Activated gamma-delta T cell treated with anti-CD3 and anti-CD28 coated beads, Interleukin-2, amount 50 U/mL, for 16 hours (primary cell): Measurements from ENCODE around the gene OPN5.
"Not testable (repeated sequence)": the region's sequence is repeated elsewhere in the genome, so short reads cannot be mapped to it uniquely, and the experiment has no call there.

ENCODE experiments used
- DNase-seq: peaks from one replicate; pipeline ENCODE4 v3.0.0-alpha.2; 2020; ENCODE audit warnings: low read depth

Gene OPN5, protein sequence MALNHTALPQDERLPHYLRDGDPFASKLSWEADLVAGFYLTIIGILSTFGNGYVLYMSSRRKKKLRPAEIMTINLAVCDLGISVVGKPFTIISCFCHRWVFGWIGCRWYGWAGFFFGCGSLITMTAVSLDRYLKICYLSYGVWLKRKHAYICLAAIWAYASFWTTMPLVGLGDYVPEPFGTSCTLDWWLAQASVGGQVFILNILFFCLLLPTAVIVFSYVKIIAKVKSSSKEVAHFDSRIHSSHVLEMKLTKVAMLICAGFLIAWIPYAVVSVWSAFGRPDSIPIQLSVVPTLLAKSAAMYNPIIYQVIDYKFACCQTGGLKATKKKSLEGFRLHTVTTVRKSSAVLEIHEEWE

DNA sequence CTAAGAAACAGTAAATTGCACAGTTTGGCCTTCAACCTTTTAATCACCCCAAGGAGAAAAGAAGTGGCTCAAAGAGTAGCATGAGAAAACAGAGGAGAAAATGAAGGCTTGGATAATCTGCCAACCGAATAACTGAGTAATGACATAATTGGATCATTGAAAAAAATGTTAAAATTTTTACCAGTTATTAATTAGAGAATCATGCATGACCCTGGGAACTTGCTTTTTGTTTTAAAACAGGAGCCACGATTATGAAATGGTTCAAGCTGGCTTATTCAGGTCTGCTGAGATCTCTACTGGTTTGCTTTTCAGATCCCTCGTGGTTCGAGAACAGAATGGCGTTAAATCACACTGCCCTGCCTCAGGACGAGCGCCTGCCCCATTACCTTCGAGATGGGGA, at the start of gene OPN5:
Gene OPN5 (plus strand): TSS at position 301 of the 400 bp plus-strand sequence. CDS start 35 bp downstream, at position 336.
- DNase-seq: no peak

DNA sequence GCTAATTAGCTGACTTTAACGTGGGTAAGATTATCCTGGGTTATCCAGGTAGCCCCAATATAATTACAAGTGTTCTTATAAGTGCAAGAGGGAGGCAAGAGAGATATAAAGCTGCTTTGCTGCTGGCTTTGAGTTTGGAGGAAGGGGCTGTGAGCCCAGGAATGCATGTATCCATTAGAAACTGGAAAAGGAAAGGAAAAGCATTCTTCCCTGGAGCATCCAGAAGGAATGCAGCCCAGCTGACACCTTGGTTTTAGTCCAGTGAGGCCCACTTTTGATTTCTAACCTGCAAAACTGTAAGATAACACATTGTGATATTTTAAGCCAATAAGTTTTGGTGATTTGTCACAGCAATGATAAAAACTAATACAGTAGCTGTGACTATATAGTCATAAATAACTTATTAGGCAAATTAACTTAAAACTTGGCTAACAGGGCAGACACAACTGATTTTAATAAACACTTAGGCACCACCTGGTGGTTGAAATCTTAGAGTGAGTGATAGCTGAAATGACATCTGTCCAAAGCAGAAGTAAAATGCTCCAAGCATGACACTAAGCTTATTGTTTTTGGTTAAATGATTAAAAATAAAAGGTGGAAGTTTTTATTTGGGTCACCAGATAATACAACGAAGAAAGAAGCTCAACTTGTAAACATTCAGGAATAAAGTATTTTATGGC, 47.8 kb upstream of the OPN5 start:
- DNase-seq: no peak

DNA sequence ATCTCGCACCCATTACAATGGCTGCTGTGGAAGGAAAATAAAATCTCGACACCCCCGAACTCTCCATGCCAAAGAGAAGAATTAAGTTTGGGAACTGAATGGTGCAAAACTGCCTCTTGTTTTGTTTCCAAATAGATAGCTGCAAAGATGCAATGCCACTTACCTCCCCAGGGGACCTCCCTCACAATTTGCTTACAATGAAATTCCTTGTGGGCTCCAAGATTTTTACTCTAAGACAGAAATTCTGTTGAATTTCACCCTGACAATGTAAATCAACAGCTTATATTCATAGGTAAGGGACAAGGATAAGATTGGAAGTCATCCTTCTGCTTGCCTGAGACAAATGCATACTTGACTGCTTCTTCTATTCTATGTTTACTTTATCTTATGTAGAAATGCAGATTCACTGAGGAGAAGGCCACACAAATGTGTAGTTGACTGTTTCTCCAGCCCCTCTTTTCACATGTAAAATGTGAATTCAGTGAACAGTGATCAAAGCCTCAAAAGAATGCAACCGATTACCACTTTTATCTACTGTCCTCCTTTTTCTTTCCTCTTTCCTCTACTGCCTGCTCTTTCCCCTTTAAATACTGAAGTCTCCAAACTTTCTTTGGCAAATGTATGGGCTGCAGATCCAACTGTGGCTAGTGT, 46.9 kb upstream of the OPN5 start:
- no peak for DNase-seq

DNA sequence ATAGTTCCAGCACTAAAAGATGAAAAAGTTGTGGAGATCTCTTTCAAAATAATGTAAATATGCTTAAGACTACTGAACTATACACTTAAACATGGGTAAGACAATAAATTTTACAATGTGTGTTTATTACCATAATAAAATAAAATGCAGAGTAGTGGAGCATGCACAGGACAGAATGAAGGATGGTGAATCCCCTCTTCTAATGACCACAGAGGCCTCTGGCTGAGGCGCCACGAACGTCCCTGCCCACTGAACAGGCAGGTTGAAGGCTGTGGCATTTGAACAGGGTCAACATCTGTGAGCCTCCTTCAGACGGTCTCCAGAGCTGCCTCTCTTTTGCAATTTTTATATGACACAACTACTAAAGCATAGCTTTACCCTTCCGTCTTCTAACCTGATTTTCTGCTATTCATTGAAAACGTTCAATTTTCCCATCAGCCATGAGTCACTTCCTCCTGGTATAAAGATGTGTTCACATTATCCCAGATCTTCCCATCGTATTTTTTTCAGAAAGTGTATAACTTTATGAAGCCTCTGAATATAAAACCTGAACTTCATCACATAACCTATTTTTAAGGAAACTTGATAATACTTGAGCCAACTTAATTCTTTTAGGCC, 45.6 kb upstream of the OPN5 start:
- no peak for DNase-seq

DNA sequence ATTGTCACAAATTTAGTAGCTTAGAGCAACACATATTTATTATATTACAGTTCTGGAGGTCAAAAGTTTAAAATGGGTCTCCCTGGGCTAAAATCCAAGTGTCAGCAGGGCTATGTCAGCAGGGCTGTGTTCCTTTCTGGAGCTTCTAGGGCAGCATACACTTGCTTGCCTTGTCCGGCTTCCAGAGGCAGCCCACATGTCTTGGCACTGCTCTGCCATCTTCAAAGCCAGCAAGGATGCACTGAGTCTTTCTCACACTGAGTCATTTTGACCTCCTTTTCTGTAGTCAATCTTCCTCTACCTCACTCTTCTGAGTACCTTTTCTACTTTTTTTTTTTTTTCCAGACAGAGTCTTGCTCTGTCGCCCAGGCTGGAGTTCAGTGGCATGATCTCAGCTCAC, 44.4 kb upstream of the OPN5 start:
- no peak for DNase-seq

DNA sequence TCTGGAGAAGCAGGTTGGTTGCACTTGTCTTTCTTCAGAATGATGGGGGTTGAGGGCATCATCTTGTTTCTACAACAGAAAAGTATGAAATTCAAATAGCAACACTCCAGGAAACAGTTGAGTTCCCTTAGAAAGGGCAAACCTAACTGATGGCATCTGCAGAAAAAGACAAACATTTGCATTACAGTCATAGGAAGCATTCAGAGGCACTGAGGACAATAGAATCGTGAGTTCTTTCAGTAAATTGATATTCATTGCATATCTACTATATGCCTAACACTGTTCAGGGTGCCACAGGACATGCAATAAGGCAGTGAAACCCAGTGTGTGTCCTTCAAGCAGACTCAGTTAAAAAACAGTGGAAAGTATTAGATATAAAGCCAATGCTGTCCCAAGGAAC, 41.1 kb upstream of the OPN5 start:
- DNase-seq: no peak

DNA sequence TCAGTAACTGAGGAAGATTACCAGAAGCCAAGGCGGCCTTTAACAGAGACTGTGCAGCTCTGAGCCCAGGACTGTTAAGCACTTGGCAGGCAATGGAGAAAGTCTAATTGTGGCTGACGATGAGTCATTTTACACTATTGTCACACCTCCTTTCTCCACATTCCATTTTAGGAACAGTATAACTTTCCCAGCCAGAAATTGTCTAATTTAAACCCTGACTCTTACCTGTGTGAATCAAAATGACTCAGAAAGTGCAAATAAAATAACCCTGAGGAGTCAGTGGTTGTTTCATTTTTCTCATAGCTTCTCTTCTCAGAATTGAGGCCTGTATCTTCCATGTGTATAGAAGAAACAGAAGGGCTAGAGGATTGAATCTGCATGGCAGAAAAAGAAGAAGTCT, 40.0 kb upstream of the OPN5 start:
- DNase-seq: no peak

DNA sequence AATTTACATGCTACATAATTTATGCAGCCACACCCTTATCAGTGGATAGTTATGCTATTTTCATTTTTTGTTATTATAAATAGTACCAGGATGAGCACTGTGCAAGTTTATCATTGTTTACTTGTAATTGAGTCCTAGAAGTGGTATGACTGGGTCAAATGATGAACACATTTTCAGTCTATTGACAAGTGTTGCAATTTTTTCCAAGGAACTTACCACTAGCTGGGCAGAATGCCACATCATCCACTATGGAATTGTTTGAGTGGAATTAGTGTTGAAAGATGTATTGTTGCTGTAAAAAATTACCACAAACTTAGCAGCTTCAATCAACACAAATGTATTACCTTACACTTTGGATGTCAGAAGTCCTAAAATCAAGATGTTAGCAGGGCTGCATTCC, 38.1 kb upstream of the OPN5 start:
- no peak for DNase-seq

DNA sequence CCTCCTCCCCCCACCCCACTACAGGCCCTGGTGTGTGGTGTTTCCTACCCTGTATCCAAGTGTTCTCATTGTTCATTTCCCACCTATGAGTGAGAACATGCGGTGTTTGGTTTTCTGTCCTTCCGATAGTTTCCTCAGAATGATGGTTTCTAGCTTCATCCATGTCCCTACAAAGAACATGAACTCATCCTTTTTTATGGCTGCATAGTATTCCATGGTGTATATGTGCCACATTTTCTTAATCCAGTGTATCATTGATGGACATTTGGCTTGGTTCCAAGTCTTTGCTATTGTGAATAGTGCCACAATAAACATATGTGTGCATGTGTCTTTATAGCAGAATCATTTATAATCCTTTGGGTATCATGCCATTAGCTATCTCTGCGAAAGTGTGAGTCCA, 36.6 kb upstream of the OPN5 start:
- DNase-seq: not testable (repeated sequence)

DNA sequence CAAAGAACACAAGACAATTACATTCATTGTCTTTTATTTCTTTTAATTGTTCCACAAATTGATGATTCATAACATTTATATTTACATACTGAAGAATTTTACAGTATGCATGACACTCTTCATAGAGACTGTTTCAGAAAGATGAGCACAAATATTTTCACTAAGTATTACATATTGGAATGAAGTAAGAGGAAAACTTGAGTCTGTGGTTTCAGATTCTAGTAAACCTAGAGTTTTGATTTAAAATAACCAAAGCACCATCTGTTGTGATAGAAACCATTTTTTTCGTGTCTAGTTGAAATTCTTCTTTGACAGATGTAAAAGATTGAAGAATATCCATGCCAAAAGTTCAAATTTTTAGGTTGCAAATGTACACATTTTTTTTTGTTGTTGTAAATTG, 32.1 kb upstream of the OPN5 start:
- DNase-seq: no peak

DNA sequence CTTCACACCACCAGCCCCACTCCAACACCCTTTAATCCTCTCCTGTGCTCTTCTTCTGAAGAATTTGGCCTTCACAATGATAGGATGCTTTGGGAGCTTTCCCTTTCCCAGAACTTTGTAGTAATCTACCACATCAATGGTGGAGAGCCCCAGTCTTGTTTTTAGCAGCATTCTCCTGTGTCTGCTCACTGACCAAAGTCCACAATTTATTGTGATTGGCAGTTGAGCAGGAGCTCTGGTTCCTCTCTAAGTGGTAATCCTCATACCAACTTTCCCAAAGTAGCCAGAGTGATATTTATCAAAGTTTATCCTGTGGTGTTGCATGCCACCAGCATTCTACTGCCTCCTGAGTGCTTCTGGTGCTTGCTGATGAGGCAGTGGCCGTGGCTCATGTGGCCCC, 29.0 kb upstream of the OPN5 start:
- DNase-seq: no peak

DNA sequence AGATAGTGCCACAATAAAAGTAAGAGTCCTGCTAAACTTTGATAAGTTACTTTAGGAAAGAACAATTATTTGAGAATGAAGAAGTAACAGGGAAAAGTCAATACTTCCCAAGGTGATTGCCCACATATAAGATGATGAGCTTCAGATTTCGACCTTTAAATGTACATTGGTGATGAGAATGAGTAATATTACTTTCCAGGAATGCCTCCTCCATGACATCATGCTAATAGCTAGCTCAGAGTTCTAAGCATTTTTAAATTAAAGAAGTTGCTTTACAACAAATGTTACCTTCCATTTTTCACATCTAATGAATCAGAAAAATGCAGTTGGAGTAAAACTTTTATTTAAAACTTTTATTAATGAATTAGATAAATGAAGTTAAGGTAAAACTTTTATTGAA, 22.5 kb upstream of the OPN5 start:
- no peak for DNase-seq

DNA sequence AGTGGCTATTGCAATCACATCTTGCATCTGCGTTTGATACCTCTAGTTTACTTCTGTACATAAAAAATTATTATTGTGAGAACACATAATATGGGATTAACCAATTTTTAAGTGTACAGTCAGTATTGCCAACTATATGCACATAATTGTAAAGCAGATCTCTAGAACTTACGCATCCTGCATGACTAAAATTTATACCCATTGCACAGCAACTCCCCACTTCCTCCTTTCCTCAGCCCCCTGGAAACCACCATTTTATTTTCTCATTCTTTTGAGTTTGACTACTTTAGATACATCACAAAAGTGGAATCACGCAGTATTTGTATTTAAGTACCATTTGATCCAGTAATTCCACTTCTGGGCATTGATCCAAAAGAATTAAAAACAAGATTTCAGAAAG, 19.3 kb upstream of the OPN5 start:
- DNase-seq: no peak

DNA sequence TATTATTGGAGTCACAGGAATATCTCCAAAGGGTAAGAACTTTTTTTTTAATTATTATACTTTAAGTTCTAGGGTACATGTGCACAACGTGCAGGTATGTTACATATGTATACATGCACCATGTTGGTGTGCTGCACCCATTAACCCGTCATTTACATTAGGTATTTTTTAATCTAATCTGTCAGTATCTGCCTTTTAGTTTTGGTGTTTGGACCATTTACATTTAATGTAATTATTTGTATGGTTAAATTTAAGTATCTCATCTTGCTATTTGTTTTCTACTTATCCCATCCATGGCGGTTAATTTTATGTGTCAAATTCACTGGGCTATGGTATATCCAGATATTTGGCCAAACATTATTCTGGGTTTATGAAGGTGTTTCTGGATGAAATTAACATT, 15.4 kb upstream of the OPN5 start:
- DNase-seq: no peak

DNA sequence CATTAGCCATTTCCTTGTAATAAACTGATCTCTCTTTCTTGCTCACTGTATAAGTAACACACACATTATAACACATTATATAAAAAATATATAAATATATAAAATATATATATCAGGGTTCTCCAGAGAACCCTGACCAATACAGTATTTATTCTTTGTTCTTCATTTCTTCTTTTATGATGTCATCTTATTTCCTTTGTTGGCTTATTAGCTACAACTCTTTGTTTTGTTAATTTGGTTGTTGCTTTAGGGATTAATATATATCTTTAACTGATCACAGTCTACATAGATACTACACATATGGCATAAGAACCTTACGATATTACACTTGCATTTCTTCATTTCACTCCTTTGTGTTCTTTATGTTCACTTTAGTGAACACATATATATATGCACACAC, 14.7 kb upstream of the OPN5 start:
- no peak for DNase-seq

DNA sequence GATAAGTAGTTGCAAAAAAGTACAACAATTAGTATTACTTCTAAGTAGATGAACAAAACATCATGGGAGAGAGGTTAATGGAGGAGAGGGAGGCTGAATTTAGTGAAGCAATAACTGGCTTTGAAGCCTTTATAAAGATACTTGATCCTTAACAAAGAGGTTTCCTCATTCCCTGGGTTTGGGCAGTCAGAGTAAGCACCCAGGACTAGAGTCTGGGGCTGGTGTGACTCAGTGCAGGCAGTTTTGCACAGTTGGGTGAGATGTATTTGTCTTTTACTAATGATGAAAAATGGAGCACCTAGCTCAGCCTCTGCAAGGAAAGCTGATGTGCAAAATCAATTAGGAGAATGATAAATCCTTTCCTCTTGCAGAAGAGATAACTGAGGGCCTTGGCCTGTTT, 11.8 kb upstream of the OPN5 start:
- DNase-seq: no peak

DNA sequence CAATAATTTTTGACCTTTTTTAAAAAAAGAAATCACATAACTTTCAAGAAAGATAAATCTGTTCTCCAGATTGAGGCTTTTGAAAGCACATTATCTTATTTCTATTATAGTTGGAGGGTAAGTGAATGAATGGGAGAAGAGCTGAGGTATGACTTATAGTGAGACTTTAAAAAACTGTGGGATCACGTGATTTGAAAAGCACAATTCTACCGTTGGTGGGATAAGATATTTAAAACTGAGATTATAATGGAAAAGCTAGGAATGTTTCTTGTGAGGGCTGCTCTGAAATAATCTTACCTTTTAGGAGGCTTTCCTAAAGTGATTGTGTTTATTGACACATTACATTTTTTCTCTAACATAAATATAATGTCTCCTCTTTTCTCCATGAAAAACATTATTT, 9.5 kb upstream of the OPN5 start:
- no peak for DNase-seq

DNA sequence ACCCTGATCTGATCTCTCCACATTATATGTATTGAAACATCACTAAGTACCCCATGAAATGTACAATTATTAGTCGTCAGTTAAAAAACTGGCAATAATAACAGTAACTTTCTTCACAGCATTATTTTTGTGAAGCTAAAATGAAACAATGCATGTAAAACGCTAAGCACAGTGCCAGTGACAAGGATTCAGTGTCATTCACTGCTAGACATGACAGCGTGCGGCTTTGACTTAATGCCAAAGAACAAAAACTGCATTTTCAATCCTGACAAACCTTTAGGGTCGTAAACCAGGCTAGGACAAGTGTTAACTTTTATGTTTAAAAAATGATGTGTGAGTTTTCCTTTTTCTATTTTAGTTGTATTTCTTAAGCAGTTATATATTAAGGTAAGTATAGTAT, 8.8 kb upstream of the OPN5 start:
- DNase-seq: no peak

DNA sequence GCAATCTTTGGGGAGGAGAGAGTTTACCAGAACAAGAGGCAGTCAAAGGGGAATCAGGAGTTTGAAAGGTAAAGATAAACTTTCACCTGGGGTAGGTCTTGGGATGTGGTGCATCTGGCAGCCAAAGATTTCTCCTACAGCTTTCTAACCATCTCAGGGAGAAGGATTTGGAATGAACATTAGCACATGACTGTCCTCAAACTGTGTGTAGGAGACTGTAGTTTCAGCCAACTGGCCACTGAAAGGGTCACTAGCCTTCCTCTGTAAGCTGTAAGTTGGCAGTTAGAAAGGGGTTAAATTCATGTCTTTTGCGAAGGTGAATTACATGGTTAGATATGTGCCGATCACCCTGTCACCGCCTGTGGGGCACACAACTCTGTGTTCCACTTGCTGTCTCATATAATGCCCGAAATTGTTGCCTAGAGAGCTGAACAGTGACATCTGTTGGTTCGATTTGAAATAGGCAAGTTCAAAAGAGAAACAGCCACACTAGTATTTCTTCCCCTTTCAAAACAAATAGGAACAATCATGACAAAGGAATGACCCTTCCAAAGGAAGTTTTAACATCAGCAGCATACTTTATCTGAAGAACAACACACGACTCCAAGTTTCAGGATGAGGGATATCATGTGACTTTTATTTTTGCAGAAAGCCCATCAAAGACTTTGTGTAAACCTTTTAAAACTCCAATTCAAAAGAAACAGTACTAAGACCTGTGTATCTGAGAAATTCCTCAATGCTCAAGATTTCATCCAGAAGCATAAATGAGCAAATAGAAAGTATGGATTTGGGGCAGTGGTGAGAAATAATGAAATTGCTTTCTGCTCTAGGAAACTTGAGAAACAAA, 1.1 kb upstream of the OPN5 start:
- DNase-seq: no peak

DNA sequence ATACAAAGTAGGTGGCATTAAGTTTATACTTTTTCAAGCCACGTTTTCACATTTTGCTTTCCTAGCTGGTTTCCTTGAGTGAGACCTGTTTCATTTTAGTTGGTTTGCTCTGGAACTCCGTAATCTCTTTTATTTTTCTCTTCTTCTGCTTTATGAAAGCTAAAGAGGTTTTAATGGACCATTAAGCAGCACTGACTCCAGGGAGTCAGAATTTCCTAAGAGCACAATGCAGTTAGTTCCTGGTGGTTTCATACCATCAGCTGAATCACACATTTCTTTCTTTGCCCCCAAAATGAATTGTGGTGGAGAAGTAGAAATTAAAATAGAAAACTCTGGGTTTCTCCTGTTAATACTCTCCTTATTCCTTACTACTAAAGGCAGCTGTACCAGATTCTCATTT, 3.4 kb downstream of the OPN5 start:
- DNase-seq: no peak

DNA sequence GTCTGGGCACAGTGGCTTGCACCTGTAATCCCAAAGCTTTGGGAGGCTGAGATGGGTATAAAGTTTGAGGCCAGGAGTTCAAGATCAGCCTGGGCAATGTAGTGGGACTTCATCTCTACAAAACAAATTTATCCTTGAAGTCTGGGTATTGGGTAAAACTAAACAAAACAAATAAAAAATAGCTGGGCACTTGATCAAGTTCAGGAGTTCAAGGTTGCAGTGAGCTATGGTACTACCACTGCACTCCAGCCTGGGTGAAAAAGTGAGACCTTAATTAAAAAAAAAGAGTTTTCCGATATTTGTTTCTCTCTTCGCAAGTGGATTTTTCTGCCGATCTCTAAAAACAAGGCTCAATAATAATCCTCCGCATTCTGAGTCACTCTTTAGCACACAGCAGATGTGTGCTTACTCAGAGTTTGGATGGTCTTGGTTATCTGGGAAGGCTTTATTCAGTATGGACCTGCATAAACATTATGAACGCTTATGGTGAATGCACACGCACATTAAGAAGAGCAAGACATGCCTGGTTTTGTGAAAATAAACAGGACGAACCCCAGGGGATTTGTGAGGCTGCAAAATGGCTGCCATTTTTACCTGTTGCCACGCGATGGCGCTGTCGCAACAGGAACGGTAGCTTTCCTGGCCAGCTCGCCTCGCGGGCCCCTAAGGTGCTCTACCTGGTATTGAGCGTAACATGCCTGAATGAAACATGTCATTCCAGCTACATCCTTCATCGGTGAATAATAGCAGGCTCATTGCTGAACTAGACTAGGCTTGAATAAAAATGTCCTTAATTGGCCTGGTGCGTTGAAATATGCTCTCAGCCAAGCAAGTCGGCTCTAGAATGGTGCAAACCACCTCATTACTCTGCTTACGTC, 6.0 kb downstream of the OPN5 start:
- DNase-seq: peak; percentile 17
